SKM-1 (cell line): ENCODE measurements around the gene GHRH.

Experiments
- DNase-seq: peaks from one replicate; lab custom pipeline; 2025; ENCODE audit not compliant: unreplicated experiment; lab: John Stamatoyannopoulos, UW

GHRH gene

GRCh38 chr20:37291724-37292126 lies 30.1 kb upstream of the GHRH start:
- DNase-seq = no peak

- DNase-seq = no peak
These were observed 28.7 kb upstream of the GHRH start for GRCh38 chr20:37290158-37290810.

GRCh38 chr20:37288091-37288490 lies 26.5 kb upstream of the GHRH start:
- no peak for DNase-seq

GRCh38 chr20:37285664-37286374 lies 24.2 kb upstream of the GHRH start:
- no peak for DNase-seq

GRCh38 chr20:37284691-37285161 lies 23.1 kb upstream of the GHRH start:
- DNase-seq = no peak

GRCh38 chr20:37283530-37284195 lies 22.0 kb upstream of the GHRH start:
- DNase-seq = no peak

GRCh38 chr20:37282556-37282955 lies 20.9 kb upstream of the GHRH start:
- no peak for DNase-seq

GRCh38 chr20:37280403-37280802 lies 18.8 kb upstream of the GHRH start:
- DNase-seq = no peak

GRCh38 chr20:37279820-37280219 lies 18.2 kb upstream of the GHRH start:
- DNase-seq = no peak

- no peak for DNase-seq
These were observed 17.5 kb upstream of the GHRH start for GRCh38 chr20:37278966-37279590.

- no peak for DNase-seq
These were observed 15.6 kb upstream of the GHRH start for GRCh38 chr20:37277253-37277593.

- no peak for DNase-seq
These were observed 15.1 kb upstream of the GHRH start for GRCh38 chr20:37276494-37277252.

- peak; percentile 45 for DNase-seq
These were observed 13.4 kb upstream of the GHRH start for GRCh38 chr20:37274851-37275524.

GRCh38 chr20:37273988-37274387 lies 12.4 kb upstream of the GHRH start:
- DNase-seq = no peak

GRCh38 chr20:37271421-37271768 lies 9.8 kb upstream of the GHRH start:
- DNase-seq = no peak

- DNase-seq = peak; percentile 83
These were observed 9.2 kb upstream of the GHRH start for GRCh38 chr20:37270576-37271420.

- no peak for DNase-seq
These were observed 6.2 kb upstream of the GHRH start for GRCh38 chr20:37267667-37268313.

GRCh38 chr20:37266940-37267666 lies 5.5 kb upstream of the GHRH start:
- no peak for DNase-seq

- peak; percentile 94 for DNase-seq
These were observed 3.5 kb upstream of the GHRH start for GRCh38 chr20:37265152-37265551.
